Osteoblast (primary cell): ENCODE data around the gene SRGAP2C. TPM values are rescaled to one million over a fixed set of nuclear protein-coding genes. Genes with fewer than 3 reads are reported as not detected.
A peak's percentile ranks its signal among the peaks of the same experiment; 100 is the strongest.

Experiments used
- DNase-seq: peaks from one replicate; pipeline ENCODE4 v3.0.0; 2011; ENCODE audit warnings: low spot score, mixed read lengths; ENCODE audit not compliant: insufficient read length; ENCODE audit errors: missing footprints
- H2AFZ ChIP-seq: 2 replicates; pipeline ENCODE4 v1.6.0; 2011; ENCODE audit warnings: mild to moderate bottlenecking, low read length
- H3K27ac ChIP-seq: 2 replicates; pipeline ENCODE4 v1.5.1; 2011; ENCODE audit warnings: mild to moderate bottlenecking, low read depth, low read length, moderate library complexity
- H3K27me3 ChIP-seq: 2 replicates; pipeline ENCODE4 v1.6.0; 2012; ENCODE audit warnings: mild to moderate bottlenecking, control low read depth, inconsistent platforms, low read length, moderate library complexity; ENCODE audit not compliant: insufficient read depth
- H3K36me3 ChIP-seq: 2 replicates; pipeline ENCODE4 v1.5.1; 2011; ENCODE audit warnings: mild to moderate bottlenecking, low read length, control low read depth, moderate library complexity; ENCODE audit not compliant: insufficient read depth
- H3K4me1 ChIP-seq: 2 replicates; pipeline ENCODE4 v1.5.1; 2011; ENCODE audit warnings: mild to moderate bottlenecking, low read length, control low read depth, moderate library complexity; ENCODE audit not compliant: insufficient read depth
- H3K4me2 ChIP-seq: 2 replicates; pipeline ENCODE4 v1.6.0; 2011; ENCODE audit warnings: mild to moderate bottlenecking, low read length; ENCODE audit not compliant: insufficient read depth
- H3K4me3 ChIP-seq: fragments of 200-600 bp; sonication (generic); 3 replicates; pipeline ENCODE4 v1.5.1; 2012; ENCODE audit warnings: mild to moderate bottlenecking, low read length, inconsistent platforms; ENCODE audit not compliant: insufficient read depth
- H3K79me2 ChIP-seq: 2 replicates; pipeline ENCODE4 v1.6.0; 2012; ENCODE audit warnings: mild to moderate bottlenecking, low read length, control low read depth, inconsistent platforms; ENCODE audit not compliant: insufficient read depth
- H3K9me3 ChIP-seq: 2 replicates; pipeline ENCODE4 v1.5.1; 2011; ENCODE audit warnings: low read depth, low read length, control low read depth
- H4K20me1 ChIP-seq: 2 replicates; pipeline ENCODE4 v1.6.0; 2012; ENCODE audit warnings: mild to moderate bottlenecking, low read length, control low read depth; ENCODE audit not compliant: insufficient read depth
- CTCF ChIP-seq: IDR thresholded peaks from 2 replicates; pipeline ENCODE4 v1.5.1; 2011; ENCODE audit warnings: mild to moderate bottlenecking, low read depth, low read length, moderate library complexity; ENCODE audit errors: extremely low read depth
- total RNA-seq: library from RNA; depleted of rRNA; stranded (reverse); fragments of >200 nt; gene quantifications from 2 replicates; pipeline ENCODE4 v1.2.3, GENCODE V29; 2012

The SRGAP2C gene
- total RNA-seq, 1 donor = 36.9 TPM

- H3K79me2 ChIP-seq = no peaks in the 10 kb centered on the region
- H3K9me3 ChIP-seq = no peaks in the 10 kb centered on the region
- no peaks in the 10 kb centered on the region for H3K36me3 ChIP-seq
- no peak overlapping the region for H2AFZ ChIP-seq
- H3K27me3 ChIP-seq = no peaks in the 10 kb centered on the region
- DNase-seq = no peak
- H3K4me3 ChIP-seq = no peak overlapping the region
- no peak overlapping the region for H3K4me2 ChIP-seq
- TF ChIP-seq CTCF = no peak
- H4K20me1 ChIP-seq = no peaks in the 10 kb centered on the region
- no peak overlapping the region for H3K27ac ChIP-seq
- no peaks in the 10 kb centered on the region for H3K4me1 ChIP-seq
Observed at GRCh38 chr1:121408354-121408753, 223.6 kb downstream of the SRGAP2C start.

DNA sequence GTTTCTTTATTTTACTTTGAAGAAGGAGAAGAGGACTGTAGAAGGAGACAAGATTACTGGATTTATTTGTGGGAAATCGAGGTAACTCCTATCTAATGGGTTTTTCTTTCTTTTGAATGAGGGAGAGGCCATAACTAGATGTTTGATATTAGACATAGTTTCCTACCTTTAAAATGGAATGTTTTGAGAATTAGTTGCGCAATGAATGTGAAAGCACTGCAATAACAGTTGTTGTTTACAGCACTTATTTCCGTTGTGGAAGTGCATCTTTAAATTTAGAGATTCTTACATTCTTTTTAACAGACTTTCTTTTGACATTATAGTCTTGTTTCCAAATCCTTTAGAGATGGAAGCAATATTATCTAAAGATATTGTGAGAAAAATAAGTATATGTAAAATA, 229.0 kb downstream of the SRGAP2C start:
- no peak overlapping the region for H3K4me3 ChIP-seq
- no peak for DNase-seq
- H2AFZ ChIP-seq = no peak overlapping the region

DNA sequence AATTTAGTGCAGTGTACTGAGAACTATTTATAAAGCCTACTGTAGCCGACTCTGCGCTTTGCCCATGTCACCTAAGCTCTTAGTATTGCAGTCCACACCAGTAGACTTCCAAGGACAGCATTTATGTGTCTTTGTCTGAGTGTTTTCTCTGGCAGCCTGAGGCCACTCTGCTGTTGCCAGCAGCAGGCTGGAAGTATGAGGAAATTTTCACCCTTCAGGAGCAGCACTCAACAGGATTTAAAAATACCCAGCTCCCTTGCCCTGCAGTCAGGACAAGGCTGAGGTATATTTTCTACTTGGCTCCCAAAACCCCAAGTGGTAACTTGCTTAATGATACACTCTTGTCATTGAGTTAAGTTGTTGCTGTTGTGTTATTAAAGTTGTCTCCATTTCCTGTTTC, 230.1 kb downstream of the SRGAP2C start:
- no peak overlapping the region for H3K4me3 ChIP-seq
- no peak for TF ChIP-seq CTCF
- no peaks in the 10 kb centered on the region for H3K27me3 ChIP-seq
- no peaks in the 10 kb centered on the region for H3K9me3 ChIP-seq
- H2AFZ ChIP-seq = peak overlapping the region; percentile 13
- no peaks in the 10 kb centered on the region for H3K36me3 ChIP-seq
- no peaks in the 10 kb centered on the region for H3K4me1 ChIP-seq
- H4K20me1 ChIP-seq = no peaks in the 10 kb centered on the region
- peak; percentile 37 for DNase-seq
- no peaks in the 10 kb centered on the region for H3K79me2 ChIP-seq
- peak overlapping the region; percentile 54 for H3K4me2 ChIP-seq
- no peak overlapping the region for H3K27ac ChIP-seq

More for the DNA sequence above, 229.0 kb downstream of the SRGAP2C start:
- H3K4me1 ChIP-seq = no peaks in the 10 kb centered on the region
- no peaks in the 10 kb centered on the region for H3K9me3 ChIP-seq
- H3K27ac ChIP-seq = no peak overlapping the region
- no peaks in the 10 kb centered on the region for H3K36me3 ChIP-seq
- no peaks in the 10 kb centered on the region for H3K27me3 ChIP-seq
- H3K79me2 ChIP-seq = no peaks in the 10 kb centered on the region
- no peak overlapping the region for H3K4me2 ChIP-seq
- H4K20me1 ChIP-seq = no peaks in the 10 kb centered on the region
- TF ChIP-seq CTCF = no peak

DNA sequence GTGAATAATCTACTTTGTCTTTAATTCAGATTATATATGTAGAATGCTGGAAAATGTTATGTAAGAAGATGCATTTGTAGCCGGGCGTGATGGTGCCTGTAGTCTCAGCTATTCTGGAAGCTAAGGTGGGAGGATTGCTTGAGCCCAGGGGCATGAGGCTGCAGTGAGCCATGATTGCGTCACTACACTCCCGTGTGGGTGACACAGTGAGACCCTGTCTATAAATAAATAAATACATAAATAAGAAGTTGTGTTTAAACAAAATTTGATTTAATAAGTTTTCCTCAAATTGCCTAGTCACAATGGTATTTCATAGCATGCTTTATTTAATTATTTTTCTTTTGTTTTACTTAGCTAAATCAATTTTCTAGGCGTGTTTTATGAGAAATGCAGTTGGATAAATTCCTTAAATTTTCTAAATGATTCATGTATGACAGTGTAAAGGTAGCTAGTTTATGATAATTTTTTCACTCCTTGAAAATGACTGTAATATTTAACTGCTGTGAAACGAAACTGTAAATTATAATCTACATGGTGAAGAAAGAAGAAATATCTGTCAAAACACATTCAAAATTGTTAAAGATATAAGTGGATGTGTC, 232.6 kb downstream of the SRGAP2C start:
- DNase-seq = no peak
- Histone ChIP-seq H4K20me1 (no peaks in the 10 kb centered on the region), H3K9me3 (no peaks in the 10 kb centered on the region), H3K27me3 (no peaks in the 10 kb centered on the region), H3K27ac (no peak overlapping the region), H2AFZ (no peak overlapping the region), H3K36me3 (no peaks in the 10 kb centered on the region), H3K79me2 (no peaks in the 10 kb centered on the region), H3K4me2 (no peak overlapping the region), H3K4me1 (no peaks in the 10 kb centered on the region), H3K4me3 (no peak overlapping the region)
- no peak for TF ChIP-seq CTCF
